ENCODE results near the gene WDFY4. TPM values are rescaled to one million over a fixed set of nuclear protein-coding genes. Genes with fewer than 3 reads are reported as not detected.

The WDFY4 gene
- total and polyA plus RNA-seq, 9 of the 15 experiments (the other 6 are each of a cell fraction or from before 2014, with no cell fraction given) = 0.01 to 0.02 (median 0.01) TPM; not detected in 6

GRCh38 chr10:48932831-48933664 is 248.4 kb downstream of the WDFY4 start:
- ChIA-PET CTCF (ENCODE audit: low intra/inter-chr PET ratio) (interaction anchor here (0.7 kb wide), 1 partner anchor 274 kb away, joined by 4 read pairs; no protein-coding TSS in a partner anchor), POLR2A (interaction anchor here (0.5 to 0.6 kb wide), 2 partner anchors 16 to 22 kb away, joined by 3 to 4 read pairs; no protein-coding TSS in a partner anchor)
- no peak for FAIRE-seq
- H3K4me3 ChIP-seq = no peak overlapping the region
- no peak overlapping the region for H3K4me2 ChIP-seq (ENCODE audit: insufficient read depth, low read length)
- no peak for ATAC-seq
- H3K79me2 ChIP-seq (ENCODE audit: control insufficient read depth, insufficient read depth, low read length) = no peaks in the 10 kb centered on the region
- H3K9me3 ChIP-seq (replicated peaks; ENCODE audit: control insufficient read depth, insufficient read depth, low read depth, low read length) = no peaks in the 10 kb centered on the region
- no TSS peak for BruUV-seq (replicated peaks)
- intact Hi-C loops (cut with micrococcal nuclease) (no loop called here), in situ Hi-C loops (cut with MboI) (no loop called here)
- 0% methylated on average over 7 of the region's 7 CpGs for WGBS (ENCODE audit: insufficient coverage, low coverage, missing lambda C conversion rate)
- no peak for TF ChIP-seq CBX5 (IDR thresholded peaks at IDR 0.05; ENCODE audit: borderline replicate concordance, low read depth)
- no peak for TF ChIP-seq RBM15 (IDR thresholded peaks at IDR 0.05; ENCODE audit: insufficient read depth, low read length)
- no peak for TF ChIP-seq ZNF780A (CRISPR knock-in tag; IDR thresholded peaks at IDR 0.05)
- TF ChIP-seq HINFP (tag; conservative IDR thresholded peaks at IDR 0.05; ENCODE audit: low read depth) = no peak
- no peaks in the 10 kb centered on the region for H4K20me1 ChIP-seq (replicated peaks; ENCODE audit: control insufficient read depth, insufficient read depth, low read length)
- no peak overlapping the region for H3K9ac ChIP-seq (ENCODE audit: insufficient read depth in 1 of 2, low read depth in 2 of 2, low read length in 2 of 2)
- H3K27ac ChIP-seq (ENCODE audit: extremely low read depth, low read depth, low read length) = no peak overlapping the region
- H3K9me1 ChIP-seq (ENCODE audit: control insufficient read depth, insufficient read depth, low read length) = no peaks in the 10 kb centered on the region
- H3K4me1 ChIP-seq (replicated peaks in 1 of 2; ENCODE audit: control insufficient read depth in 2 of 2, insufficient read depth in 2 of 2, low read length in 2 of 2) = no peaks in the 10 kb centered on the region; a peak in 1 of 5 replicates
- DNase-seq (ENCODE audit: extremely low read depth in 1 of 4, low spot score in 3 of 4) = no peak
- H3K27me3 ChIP-seq (ENCODE audit: control insufficient read depth in 2 of 2, insufficient read depth in 2 of 2, low read length in 2 of 2) = peaks cover 29 to 63% of the 10 kb centered on the region in 2 experiments
- H2AFZ ChIP-seq (ENCODE audit: low read depth, low read length) = no peak overlapping the region
- H3K36me3 ChIP-seq (ENCODE audit: control insufficient read depth, insufficient read depth, low read length) = no peaks in the 10 kb centered on the region
